Amniotic epithelial cell (primary cell): ENCODE measurements around the gene ATP6V0E1.

ENCODE experiments used
- DNase-seq: peaks from one replicate; pipeline ENCODE4 v3.0.0-alpha.2; 2010; ENCODE audit warnings: low read depth

Gene ATP6V0E1

GRCh38 chr5:172983542-172984243 lies at the start of gene ATP6V0E1:
ATP6V0E1 (plus strand) TSS chr5:172983771; CDS start chr5:172983861, 90 bp downstream.
- DNase-seq = peak; percentile 83

DNA sequence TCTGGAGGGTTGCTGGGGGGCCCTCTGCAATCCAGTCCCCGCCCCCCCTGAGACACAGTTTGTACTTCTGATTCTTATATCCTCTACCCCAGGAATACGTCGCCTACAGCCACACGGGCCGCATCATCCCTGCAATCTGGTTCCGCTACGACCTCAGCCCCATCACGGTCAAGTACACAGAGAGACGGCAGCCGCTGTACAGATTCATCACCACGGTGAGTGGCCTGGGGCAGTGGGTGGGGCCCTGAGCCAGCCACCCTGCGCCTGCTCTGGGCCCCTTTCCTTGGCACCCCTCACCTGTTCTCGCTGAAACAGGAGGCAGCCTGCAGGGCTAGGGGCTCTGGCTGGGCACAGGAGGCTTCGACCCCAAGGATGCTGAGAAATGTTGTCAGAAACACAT lies 48.5 kb upstream of the ATP6V0E1 start:
- no peak for DNase-seq

- no peak for DNase-seq
Observed at GRCh38 chr5:172936401-172936800, 47.2 kb upstream of the ATP6V0E1 start.

GRCh38 chr5:172939071-172939470 lies 44.5 kb upstream of the ATP6V0E1 start:
- peak; percentile 51 for DNase-seq

DNA sequence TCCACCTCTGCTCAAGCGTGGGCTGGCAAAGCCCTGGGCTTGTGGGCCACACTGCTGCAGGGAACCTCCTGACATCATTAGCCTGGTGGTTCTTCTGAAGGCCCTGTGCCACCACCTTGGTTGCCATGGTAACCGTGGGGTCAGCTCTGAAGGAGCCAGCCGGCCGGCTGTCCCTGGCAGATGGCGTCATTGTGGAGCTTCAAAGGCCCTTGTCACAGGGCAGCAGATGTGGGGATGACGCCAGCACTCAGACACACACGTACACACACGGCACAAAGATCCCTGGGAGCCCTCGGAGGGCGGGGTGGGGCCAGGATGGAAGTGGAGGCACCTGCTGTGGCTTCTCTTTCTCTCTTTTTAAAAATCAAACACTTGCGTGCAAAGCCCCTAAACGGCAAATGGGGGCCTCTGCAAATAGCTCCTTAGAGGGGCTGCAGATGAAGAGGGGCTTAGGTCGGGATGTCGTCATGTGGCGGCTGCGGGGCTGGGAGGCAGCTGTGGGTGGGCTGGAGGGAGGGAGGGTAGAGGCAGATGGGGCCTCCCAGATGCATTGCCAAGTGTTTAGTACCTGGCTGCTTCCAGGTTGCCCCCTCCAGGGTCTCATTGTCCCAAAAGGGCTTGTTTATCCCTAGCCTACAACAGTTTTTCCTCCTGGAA lies 43.8 kb upstream of the ATP6V0E1 start:
- DNase-seq = no peak

- no peak for DNase-seq
Observed at GRCh38 chr5:172940268-172941066, 43.1 kb upstream of the ATP6V0E1 start.

- DNase-seq = no peak
Observed at GRCh38 chr5:172941067-172941516, 42.5 kb upstream of the ATP6V0E1 start.

GRCh38 chr5:172942556-172942955 lies 41.0 kb upstream of the ATP6V0E1 start:
- no peak for DNase-seq

DNA sequence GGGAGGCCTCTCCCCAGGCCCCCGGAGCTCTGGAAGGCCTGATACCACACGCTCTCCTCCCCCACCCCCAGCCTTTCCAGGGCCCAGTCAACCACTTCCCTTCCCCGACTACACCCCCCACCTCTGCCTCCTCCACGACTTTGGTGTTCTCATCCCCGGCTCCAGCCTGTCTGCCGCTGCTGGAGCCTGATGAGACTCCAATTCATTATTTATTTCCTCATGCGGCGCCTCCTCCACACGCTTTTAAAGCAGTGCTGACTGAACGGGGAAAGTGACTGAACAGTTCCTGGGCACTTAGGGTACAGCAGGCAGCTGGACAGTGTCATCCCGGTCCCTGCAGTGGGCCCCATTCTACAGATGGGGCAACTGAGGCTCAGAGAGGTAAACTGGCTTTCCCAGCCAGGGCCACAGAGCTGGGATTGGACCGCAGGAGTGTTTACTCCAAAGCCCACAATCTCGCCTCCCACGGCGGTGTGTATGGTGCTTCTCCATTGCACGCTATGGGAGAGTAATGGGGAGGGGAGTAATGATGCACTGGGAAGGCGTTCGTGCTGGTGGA lies 40.2 kb upstream of the ATP6V0E1 start:
- DNase-seq = peak; percentile 96

- DNase-seq = no peak
Observed at GRCh38 chr5:172943906-172944305, 39.7 kb upstream of the ATP6V0E1 start.

DNA sequence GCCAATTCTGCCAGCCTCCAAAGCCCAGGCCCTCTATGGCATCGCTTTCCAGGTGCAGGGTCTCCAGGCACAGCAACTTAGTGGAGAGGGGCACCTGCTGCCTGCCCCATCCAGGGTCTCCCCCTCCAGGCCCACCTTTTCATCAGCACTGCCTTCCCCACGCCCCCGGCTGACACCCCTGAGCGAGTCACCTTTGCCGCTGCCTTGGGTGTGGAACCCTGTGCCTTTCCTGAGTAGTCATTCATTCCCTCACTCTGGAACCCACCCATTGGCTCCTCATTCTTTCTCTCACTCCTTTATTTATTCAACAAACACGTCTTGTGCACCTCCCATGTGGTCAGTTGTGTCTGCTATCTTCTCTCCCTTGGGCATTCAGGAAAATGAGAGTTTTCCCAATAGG lies 38.8 kb upstream of the ATP6V0E1 start:
- DNase-seq = no peak

- no peak for DNase-seq
Observed at GRCh38 chr5:172945151-172945550, 38.4 kb upstream of the ATP6V0E1 start.

DNA sequence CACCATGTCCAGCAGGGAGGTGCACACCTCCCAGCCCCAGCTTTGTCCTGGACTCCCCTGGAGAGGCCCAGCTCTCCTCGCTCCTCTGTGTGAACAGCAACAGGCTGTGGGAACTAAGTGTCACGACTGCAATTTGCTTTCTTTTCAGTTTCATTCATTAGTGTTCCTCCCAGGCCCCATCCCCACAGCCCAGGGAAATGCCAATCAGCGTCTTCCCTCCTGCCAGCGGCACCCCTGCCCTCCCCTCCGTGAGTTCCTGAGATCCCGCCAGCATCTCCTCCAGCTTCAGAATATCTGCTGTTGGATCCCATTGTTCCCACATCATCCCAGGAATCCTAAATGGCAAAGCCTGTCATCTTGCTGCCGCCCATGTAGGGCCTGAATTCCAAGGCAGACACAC lies 37.4 kb upstream of the ATP6V0E1 start:
- no peak for DNase-seq

DNA sequence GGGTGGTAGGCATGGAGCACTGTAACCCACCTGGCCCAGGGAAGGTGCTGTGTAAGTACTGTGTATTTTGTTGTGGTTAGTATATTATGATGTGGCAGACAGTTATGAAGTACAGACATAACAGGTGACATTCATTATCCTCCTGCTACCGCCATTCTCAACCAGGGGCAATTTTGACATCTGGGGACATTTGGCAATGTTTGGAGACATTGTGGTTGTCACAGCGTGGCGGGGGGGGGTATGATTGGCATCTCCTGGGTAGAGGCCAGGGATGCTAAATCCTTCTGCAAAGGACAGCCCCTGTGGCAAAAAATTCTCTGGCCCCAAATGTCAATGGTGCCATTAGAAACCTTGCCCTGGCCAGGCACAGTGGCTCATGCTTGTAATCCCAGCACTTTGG lies 34.1 kb upstream of the ATP6V0E1 start:
- no peak for DNase-seq

DNA sequence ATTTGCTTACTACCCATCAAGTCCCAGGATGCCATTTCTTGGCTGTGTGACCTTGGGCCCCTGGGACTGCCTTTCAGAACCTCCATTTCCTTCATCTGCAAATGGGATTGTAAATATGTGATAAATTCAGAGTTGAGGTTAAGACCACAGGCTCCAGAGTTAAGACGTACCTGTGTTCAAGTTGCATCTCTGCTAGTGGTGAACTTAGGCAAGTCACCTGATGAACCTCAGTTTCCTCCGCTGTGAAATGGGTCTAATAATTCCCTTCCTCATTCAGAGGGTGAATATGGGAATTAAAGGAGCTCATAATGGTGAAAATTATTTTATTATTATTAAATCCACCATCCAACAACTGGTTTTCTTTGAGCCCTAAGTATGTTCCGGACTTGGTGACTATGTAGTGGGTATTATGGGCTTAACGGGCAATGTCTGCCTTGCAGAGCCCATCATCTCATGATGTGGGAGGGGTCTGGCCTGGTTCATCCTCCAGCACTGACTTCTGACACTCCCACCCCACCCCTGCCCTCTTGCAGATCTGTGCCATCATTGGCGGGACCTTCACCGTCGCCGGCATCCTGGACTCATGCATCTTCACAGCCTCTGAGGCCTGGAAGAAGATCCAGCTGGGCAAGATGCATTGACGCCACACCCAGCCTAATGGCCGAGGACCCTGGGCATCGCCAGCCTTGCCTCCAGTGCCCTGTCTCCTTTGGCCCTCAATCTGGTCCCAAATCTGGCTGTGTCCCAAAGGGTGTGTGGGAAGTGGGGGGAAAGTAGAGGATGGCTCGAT lies 33.2 kb upstream of the ATP6V0E1 start:
- no peak for DNase-seq

DNA sequence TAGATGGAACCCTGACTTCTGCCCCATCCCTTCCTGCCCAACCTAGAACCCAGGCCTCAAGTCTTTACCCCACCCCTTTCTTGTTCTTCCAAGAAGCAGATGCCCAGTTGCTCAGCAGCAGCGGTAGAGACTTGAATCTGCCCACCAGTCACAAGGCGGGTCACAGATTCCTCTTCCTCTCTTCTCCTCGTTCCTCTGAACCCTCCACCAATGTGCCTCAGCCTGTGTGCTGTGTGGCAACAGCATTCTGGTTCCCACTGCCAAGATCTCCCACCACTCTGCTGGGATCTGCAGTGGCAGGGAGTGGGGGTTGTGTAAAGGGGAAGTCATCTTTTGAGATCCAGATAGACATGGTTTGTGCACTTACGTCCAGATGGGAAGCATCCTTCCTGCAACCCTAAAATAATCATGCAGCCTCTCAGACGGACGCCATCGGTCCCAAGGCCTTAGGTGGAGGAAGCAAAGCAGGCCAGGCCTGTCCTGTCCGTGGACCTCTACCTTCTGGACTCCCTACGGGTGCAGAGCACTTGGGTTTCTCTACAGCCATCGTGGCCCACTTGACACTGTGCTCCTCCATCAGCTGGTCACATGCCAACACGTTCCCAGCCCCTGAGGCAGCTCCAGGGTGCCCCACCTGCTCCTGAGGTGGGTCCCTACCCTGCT lies 32.1 kb upstream of the ATP6V0E1 start:
- no peak for DNase-seq

GRCh38 chr5:172952034-172952511 lies 31.5 kb upstream of the ATP6V0E1 start:
- DNase-seq = no peak

DNA sequence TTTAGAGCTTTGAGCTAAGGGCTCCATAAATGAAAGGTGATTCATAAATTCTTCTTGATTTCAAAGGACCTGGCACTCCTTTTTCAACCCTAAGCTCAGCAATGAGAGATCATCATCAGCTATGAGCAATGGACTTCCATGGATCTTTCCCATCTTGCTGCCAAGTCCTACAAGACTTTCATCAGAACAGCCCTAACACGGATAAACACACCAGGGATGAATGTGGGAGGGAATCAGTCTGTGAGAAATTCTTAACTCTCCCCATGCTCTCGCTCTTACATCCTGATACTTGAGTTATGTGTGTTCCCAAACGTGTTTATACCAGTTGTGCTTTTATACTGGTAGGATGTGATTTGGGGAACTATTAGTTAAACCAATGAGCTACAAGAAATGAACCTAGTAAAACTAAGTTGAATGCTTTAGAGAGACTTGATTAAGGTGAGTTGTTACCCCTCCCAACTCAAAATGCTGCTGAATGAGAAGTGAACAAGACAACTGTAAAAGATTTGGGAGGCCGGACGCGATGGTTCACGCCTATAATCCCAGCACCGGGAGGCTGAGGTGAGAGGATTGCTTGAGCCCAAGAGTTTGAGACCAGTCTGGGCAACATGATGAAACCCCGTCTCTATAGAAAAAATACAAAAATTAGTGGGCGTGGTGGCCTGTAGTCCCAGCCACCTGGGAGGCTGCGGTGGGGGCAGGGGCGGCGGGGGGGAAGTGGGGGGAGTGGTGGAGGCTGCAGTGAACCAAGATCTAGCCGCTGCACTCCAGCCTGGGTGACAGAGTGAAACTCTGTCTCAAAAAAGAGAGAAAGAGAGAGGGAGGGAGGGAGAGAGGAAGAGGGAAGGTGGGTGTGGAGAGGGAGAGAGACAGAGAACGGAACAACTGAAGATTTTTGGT lies 29.5 kb upstream of the ATP6V0E1 start:
- peak; percentile 99 for DNase-seq

DNA sequence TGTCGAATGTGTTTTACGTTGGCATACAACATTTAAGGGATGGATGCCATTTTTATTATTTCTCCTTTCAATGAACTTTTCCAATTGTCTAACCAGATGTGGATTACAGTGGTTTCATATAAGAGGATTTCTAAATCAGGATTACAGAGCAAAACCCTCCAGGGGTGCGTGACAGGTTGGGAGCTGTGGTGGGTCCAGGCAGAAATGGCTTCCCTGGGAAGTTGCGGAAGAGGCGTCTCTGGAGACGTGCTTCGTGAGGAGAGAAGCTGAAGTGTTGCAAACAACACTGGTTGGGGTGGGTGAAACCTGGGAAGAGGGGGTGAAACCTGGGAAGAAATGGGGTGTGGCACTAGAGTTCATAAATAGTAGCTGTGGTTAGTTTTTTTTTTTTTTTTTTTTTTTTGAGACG lies 28.8 kb upstream of the ATP6V0E1 start:
- peak; percentile 61 for DNase-seq

DNA sequence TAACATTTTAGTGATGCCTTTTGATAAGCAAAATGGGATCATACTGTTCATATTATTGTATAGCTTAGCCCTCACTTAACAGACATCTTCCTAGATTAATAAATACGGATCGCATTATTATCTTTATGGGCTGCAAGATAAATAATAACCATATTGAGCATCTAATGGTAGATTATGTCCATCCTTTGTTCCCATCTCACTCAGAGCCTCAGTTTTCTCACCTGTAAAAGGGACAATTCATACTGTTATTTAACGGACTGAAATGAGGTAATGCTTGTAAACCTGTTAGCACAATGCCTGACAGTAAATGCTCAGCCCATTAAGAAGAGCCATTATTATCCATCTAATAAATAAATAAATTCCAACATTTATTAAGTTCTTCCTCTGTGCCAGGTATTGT lies 27.3 kb upstream of the ATP6V0E1 start:
- DNase-seq = no peak
